Neutrophil (primary cell): ENCODE results near the gene KDM8.

Source experiments
- H3K27ac ChIP-seq: fragments of 200-600 bp; sonication (generic); 2 replicates; pipeline ENCODE4 v1.5.1; 2016; ENCODE audit warnings: mild to moderate bottlenecking, moderate library complexity
- H3K27me3 ChIP-seq: fragments of 200-600 bp; sonication (generic); 2 replicates; pipeline ENCODE4 v1.6.0; 2016; ENCODE audit warnings: mild to moderate bottlenecking
- H3K36me3 ChIP-seq: fragments of 200-600 bp; sonication (generic); 2 replicates; pipeline ENCODE4 v1.5.1; 2017
- H3K4me1 ChIP-seq, 2 experiments: fragments of 200-600 bp in 1 of 2; sonication (generic) in 1 of 2; 1 replicate in 1 of 2; 2 replicates in 1 of 2; pipeline versions ENCODE4 v1.5.1 to v1.6.1; 2013 to 2016; ENCODE audit warnings: low read depth in 1 of 2, low read length in 1 of 2, mild to moderate bottlenecking in 1 of 2, moderate library complexity in 1 of 2; ENCODE audit not compliant: control insufficient read depth in 1 of 2, insufficient read depth in 1 of 2
- H3K4me3 ChIP-seq, 2 experiments: fragments of 200-600 bp in 1 of 2; sonication (generic) in 1 of 2; 1 replicate in 1 of 2; 2 replicates in 1 of 2; pipeline ENCODE4 v1.5.1; 2013 to 2016; ENCODE audit warnings: low read depth in 1 of 2, low read length in 1 of 2, mild to moderate bottlenecking in 1 of 2, moderate library complexity in 1 of 2
- H3K9me3 ChIP-seq: fragments of 200-600 bp; sonication (generic); 2 replicates; pipeline ENCODE4 v1.5.1; 2016
- CTCF ChIP-seq: fragments of 200-600 bp; sonication (generic); IDR thresholded peaks from 2 replicates; pipeline ENCODE4 v1.5.1; 2016; ENCODE audit warnings: antibody characterized with exemption

Gene KDM8

GRCh38 chr16:27232061-27232900 lies 29.0 kb downstream of the KDM8 start:
- peaks cover 25 to 26% of the 10 kb centered on the region in 2 experiments for H3K4me1 ChIP-seq
- no peaks in the 10 kb centered on the region for H3K9me3 ChIP-seq
- H3K36me3 ChIP-seq = peaks cover 25% of the 10 kb centered on the region
- TF ChIP-seq CTCF = no peak
- no peak overlapping the region for H3K27ac ChIP-seq
- H3K4me3 ChIP-seq = no peak overlapping the region
- no peaks in the 10 kb centered on the region for H3K27me3 ChIP-seq

- no peak overlapping the region for H3K27ac ChIP-seq
- H3K4me1 ChIP-seq = peaks cover 33 to 34% of the 10 kb centered on the region in 2 experiments
- no peaks in the 10 kb centered on the region for H3K27me3 ChIP-seq
- H3K9me3 ChIP-seq = no peaks in the 10 kb centered on the region
- H3K36me3 ChIP-seq = peaks cover 25% of the 10 kb centered on the region
- no peak for TF ChIP-seq CTCF
- H3K4me3 ChIP-seq = no peak overlapping the region
Observed at GRCh38 chr16:27232901-27233625, 29.7 kb downstream of the KDM8 start.

GRCh38 chr16:27233731-27234130 lies 30.4 kb downstream of the KDM8 start:
- no peak for TF ChIP-seq CTCF

GRCh38 chr16:27234171-27234570 lies 30.8 kb downstream of the KDM8 start:
- Histone ChIP-seq H3K36me3 (peaks cover 25% of the 10 kb centered on the region), H3K27me3 (no peaks in the 10 kb centered on the region), H3K27ac (no peak overlapping the region), H3K4me1 (peaks cover 40 to 42% of the 10 kb centered on the region in 2 experiments), H3K4me3 (no peak overlapping the region), H3K9me3 (no peaks in the 10 kb centered on the region)
- no peak for TF ChIP-seq CTCF

More at GRCh38 chr16:27233731-27234130, 30.4 kb downstream of the KDM8 start:
- Histone ChIP-seq H3K9me3 (no peaks in the 10 kb centered on the region), H3K36me3 (peaks cover 25% of the 10 kb centered on the region), H3K4me3 (no peak overlapping the region), H3K27ac (no peak overlapping the region), H3K27me3 (no peaks in the 10 kb centered on the region), H3K4me1 (peaks cover 40% of the 10 kb centered on the region in 2 experiments)

- Histone ChIP-seq H3K4me3 (peak overlapping the region in 1 of 2 experiments; percentile 53), H3K9me3 (no peaks in the 10 kb centered on the region), H3K27me3 (no peaks in the 10 kb centered on the region), H3K36me3 (peaks cover 25% of the 10 kb centered on the region), H3K4me1 (peaks cover 40 to 42% of the 10 kb centered on the region in 2 experiments), H3K27ac (peak overlapping the region; percentile 51)
- no peak for TF ChIP-seq CTCF
Observed at GRCh38 chr16:27234603-27235002, 31.3 kb downstream of the KDM8 start.
